Panc1 (cell line): ENCODE measurements around the gene YIPF1.

ENCODE experiments used
- POLR2AphosphoS5 ChIP-seq: IDR thresholded peaks from 2 replicates; pipeline ENCODE4 v1.6.1; 2012; ENCODE audit warnings: mild to moderate bottlenecking, low read depth, low read length, moderate library complexity
- TF ChIP-seq, protein P1 (sequence below): fragments of 450-650 bp; IDR thresholded peaks from 2 replicates; pipeline ENCODE4 v1.5.1; 2017; ENCODE audit warnings: mild to moderate bottlenecking
- TF ChIP-seq, protein P2 (sequence below), 2 experiments: IDR thresholded peaks; 2 replicates each; pipeline ENCODE4 v1.6.1; 2011 to 2012; ENCODE audit warnings: low read depth in 2 of 2, control low read depth in 1 of 2, low read length in 1 of 2, mild to moderate bottlenecking in 1 of 2, moderate library complexity in 1 of 2; ENCODE audit not compliant: insufficient read depth in 1 of 2

DNA sequence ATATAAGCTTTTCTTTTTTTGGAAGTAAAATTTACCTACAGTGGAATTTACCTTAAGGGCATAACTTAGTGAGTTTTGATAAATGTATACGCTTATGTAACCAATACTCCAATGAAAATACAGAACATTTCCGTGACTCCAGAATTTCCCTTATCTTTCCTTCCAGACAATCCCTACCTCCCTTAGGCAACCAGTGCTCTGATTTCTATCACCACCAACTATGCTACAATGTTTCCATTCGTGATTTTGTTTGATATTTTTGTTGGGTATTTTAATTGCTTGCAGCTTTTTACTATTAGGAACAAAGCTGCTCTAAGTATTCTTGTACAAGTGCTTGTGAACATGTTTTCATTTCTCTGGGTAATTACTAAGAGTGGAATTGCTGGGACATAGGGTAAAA is 41.3 kb upstream of the YIPF1 start:
- TF ChIP-seq, protein P1, sequence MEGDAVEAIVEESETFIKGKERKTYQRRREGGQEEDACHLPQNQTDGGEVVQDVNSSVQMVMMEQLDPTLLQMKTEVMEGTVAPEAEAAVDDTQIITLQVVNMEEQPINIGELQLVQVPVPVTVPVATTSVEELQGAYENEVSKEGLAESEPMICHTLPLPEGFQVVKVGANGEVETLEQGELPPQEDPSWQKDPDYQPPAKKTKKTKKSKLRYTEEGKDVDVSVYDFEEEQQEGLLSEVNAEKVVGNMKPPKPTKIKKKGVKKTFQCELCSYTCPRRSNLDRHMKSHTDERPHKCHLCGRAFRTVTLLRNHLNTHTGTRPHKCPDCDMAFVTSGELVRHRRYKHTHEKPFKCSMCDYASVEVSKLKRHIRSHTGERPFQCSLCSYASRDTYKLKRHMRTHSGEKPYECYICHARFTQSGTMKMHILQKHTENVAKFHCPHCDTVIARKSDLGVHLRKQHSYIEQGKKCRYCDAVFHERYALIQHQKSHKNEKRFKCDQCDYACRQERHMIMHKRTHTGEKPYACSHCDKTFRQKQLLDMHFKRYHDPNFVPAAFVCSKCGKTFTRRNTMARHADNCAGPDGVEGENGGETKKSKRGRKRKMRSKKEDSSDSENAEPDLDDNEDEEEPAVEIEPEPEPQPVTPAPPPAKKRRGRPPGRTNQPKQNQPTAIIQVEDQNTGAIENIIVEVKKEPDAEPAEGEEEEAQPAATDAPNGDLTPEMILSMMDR, result no peak
- no peak for TF ChIP-seq POLR2AphosphoS5
- TF ChIP-seq, protein P2, sequence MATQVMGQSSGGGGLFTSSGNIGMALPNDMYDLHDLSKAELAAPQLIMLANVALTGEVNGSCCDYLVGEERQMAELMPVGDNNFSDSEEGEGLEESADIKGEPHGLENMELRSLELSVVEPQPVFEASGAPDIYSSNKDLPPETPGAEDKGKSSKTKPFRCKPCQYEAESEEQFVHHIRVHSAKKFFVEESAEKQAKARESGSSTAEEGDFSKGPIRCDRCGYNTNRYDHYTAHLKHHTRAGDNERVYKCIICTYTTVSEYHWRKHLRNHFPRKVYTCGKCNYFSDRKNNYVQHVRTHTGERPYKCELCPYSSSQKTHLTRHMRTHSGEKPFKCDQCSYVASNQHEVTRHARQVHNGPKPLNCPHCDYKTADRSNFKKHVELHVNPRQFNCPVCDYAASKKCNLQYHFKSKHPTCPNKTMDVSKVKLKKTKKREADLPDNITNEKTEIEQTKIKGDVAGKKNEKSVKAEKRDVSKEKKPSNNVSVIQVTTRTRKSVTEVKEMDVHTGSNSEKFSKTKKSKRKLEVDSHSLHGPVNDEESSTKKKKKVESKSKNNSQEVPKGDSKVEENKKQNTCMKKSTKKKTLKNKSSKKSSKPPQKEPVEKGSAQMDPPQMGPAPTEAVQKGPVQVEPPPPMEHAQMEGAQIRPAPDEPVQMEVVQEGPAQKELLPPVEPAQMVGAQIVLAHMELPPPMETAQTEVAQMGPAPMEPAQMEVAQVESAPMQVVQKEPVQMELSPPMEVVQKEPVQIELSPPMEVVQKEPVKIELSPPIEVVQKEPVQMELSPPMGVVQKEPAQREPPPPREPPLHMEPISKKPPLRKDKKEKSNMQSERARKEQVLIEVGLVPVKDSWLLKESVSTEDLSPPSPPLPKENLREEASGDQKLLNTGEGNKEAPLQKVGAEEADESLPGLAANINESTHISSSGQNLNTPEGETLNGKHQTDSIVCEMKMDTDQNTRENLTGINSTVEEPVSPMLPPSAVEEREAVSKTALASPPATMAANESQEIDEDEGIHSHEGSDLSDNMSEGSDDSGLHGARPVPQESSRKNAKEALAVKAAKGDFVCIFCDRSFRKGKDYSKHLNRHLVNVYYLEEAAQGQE (IDR thresholded peaks at IDR 0.05; ENCODE audit: insufficient read depth in 1 of 2, low read depth in 2 of 2, low read length in 1 of 2), result no peak
